GM21825 (cell line): Measurements from ENCODE around the gene PKHD1.

ENCODE experiments used
- ATAC-seq: cut with Tn5 transposase; IDR thresholded peaks from one replicate; pipeline ENCODE4 v1.9.1; 2021; ENCODE audit warnings: mild to moderate bottlenecking, moderate library complexity; ENCODE audit not compliant: unreplicated experiment

PKHD1 gene

DNA sequence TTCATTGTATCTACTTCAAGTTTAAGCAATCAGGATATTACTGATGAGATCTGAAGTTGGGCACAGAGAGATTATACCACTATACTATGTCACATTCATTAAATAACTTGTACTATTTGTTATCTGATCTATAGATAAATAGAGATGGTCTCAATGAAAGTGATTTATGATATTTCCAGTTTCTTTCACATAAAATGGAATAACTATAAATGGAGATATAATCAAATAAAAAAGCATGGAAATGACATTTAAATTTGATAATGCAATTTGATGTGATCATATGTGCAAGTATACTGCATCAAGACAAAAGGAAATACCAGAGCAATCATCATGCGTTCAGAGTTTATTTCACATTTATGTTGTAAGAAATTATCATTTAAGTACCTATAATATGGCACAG, 368.9 kb downstream of the PKHD1 start:
- ATAC-seq, result no peak

GRCh38 chr6:51717477-51717876, 369.9 kb downstream of the PKHD1 start:
- ATAC-seq, result no peak

DNA sequence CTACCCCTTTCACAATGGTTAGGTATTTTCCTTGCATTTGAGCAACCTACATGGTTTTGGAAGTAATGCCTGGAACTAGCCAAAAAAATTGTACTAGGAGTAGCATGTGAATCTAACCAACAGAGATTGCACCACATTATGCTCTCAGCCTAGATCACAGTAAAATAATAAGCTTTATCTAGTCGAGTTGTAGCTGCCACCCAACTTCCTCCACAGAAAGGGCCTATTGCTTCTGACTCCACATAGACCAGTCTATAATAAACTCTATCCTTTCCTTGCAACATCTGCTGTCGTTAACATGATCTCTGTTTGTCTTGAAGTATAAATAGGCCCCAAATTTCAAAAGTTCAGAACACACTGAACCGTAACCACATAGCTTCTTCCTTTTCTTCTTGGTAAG, 375.5 kb downstream of the PKHD1 start:
- ATAC-seq, result no peak

- no peak for ATAC-seq
These were observed 381.3 kb downstream of the PKHD1 start for GRCh38 chr6:51706086-51706485.

DNA sequence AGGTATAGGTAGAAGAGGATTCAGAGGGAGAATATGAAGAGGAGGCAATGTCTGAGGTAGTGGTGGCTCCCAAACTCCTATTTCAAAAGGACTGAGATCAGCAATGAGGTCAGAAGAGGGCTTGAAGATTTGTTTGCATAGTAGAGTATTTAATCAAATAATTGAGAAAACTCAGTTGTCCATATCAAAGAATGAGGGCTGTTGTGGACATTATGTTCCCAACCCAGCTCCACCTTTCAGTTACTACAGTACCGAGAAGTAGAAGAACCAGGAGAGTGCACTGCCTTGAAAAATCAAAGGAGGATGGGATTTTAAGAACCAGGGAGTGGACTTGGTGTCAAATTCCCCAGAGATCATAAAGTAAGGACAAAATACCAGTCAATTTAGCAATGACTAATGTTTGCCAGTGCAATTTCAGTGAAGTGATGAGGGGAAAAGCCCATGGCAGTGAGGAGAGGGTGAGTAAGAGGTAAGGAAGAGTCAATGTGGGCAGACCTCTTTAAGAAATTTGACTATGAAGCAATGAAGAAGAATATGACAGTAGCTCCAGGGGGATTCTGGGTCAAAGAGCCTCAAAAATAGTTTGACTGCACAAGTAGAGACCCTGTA, 382.4 kb downstream of the PKHD1 start:
- no peak for ATAC-seq

GRCh38 chr6:51702851-51703250, 384.6 kb downstream of the PKHD1 start:
- ATAC-seq, result no peak

DNA sequence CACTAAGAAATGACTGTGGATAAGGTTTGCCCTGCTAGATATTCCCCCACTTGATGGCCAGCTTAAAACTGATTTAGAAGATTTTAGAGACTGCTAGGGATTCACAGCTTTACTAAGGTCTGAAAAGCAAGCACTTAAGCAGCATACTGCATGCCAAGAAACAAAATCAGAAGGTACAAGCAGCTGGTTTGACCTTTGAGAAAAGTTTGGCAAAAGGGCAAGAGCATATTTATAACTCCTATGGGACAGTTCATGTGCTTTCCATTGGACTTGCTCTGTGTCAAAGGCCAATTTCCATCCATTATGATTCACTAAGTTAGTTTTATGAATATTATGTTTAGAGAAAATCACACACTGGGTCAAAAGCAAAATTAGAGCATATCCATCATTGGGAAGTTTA, 402.8 kb downstream of the PKHD1 start:
- ATAC-seq, result no peak

DNA sequence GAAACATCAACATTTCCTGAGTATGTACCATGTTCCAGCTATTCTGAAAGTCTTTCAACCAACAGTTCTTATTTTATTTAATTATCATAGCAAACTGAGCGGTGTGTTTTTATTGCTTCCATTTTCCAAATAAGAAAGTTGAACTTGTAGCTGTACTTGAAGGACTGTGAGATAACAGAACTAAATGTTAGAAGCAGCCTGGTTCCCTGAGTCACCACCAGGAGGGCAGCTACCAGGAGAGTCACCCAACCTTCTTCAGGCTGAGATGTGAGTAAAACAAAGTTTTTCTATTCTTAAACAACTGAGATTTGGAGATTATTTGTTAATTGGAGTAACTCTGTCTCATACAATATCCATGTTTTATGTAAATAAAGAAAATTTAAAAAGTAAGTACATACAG, 403.4 kb downstream of the PKHD1 start:
- no peak for ATAC-seq

DNA sequence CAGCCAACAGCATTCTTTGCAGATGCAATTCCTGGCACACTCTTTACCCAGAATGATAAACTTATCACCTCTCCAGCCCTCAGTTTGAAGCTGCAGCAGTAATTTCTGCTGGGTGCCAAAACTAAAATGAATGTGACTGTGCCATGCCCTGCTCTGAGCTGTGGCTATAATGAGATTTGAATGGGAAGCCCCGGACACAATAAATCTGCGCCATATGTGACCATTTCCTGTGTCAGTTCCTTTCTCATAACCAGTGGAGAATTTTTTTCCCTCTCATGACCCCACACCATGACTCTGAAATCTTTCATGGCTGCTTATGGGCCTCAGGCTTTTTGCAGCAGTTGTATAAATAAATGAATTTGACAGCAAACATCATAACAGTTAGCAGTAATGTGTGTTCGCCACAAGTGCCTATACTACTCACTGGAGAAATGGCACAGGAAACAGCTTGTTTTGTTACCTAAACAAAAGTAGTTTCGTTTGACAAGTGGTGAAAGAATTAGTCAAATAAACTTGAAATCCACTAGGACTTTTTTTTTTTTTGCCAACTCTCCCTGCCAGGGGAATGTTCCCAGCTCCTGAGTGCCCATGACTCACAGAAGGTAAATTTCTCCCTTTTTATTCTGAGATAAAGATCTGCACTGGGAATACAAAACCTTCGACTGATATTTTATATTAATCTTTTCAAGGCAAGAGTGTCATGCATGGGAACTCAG, 408.4 kb downstream of the PKHD1 start:
- peak; percentile 82 for ATAC-seq

GRCh38 chr6:51678274-51678673, 409.1 kb downstream of the PKHD1 start:
- ATAC-seq, result no peak

GRCh38 chr6:51675922-51676275, 411.5 kb downstream of the PKHD1 start:
- no peak for ATAC-seq

DNA sequence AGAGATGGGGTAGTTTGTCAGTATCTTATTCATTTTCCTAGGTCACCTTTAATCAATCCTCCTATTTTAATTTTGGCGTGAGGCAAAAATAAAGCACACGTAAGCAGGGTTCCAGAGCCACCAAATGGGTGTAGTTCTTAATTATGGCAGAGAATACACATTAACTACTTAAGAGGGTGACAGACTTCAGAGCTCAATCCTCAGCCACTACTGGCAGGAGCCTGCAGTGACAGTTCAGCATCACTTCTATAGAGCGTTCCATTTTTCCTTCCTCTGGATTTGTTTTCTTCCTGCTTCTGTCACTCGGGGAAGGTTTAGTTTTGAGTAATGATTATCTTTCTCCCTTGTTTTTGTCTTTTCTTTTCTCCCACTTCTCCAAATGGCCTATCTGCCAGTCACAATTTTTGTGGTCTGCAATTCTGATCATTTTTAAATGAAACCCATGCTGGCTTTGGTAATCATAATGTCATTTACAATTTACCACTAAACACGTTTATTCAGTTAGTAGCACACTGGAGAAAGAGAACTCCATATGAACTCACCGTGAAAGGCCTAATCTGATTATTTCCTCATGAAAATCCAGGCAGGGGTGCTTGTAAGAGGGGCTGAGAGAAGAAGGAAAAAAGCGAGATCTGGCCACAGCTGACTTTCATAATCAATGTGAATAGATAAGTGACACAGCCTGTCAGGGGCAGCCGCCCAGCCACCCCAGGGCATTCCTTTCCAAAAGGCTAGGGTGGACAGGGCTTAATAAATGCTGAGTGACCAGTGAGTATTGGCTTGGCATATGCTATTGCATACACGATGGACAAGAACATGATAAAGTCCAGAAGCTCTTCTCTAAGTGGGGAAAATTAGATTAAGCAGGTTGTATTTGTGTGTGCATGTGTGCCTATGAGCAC, 412.1 kb downstream of the PKHD1 start:
- no peak for ATAC-seq

DNA sequence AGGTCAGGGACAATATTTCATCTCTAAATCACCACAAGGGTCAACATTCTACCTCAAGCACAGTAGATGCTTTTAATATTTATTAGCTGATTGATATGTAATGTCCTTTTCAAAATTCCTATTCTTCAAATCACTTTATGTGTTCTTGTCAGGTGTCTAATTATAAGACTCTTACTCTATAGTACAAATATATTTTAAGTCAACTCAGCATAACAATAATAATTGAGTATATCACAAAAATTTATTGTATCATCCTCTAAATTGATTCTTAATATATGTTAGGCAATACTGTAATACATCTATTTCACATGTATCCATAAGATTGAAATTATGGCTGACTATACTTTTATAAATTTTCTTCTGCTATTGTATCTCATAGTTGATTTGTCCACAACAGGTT, 423.9 kb downstream of the PKHD1 start:
- ATAC-seq, result no peak

- no peak for ATAC-seq
These were observed 426.6 kb downstream of the PKHD1 start for GRCh38 chr6:51660767-51661166.

- ATAC-seq, result no peak
These were observed 429.9 kb downstream of the PKHD1 start for GRCh38 chr6:51657491-51657890.

- ATAC-seq, result no peak
These were observed 431.9 kb downstream of the PKHD1 start for GRCh38 chr6:51655517-51655916.

GRCh38 chr6:51654647-51655046, 432.8 kb downstream of the PKHD1 start:
- no peak for ATAC-seq

DNA sequence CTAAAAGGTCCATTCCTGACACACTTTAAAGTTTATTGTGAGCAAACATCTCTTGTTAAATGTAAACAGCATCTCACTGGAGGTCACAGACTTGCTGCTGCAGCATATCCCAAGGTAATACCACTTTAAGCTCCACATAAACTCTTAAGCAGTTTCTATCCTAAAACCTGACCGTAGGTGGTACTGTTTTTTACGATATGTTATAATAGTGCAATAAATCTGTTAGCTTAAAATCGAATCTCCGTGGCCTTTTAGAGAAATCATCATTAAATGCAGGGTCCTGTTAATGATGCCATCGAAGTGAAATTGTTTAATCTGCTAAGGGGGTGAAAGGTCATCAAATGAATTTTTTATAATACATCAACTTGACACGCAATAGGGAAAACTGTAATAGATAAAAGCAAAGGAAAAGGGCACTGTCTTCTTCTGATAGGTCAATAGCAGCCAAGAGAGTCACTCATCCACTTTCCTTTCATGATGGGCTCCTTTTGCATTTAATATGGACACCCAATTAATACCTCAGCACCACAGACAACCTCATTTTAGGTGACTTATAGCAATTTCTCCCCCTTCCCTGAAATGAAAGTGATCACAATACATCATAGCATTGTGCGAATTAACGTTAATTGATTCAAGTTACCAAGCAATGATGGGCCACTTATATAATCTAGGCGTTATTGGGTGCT, 436.1 kb downstream of the PKHD1 start:
- no peak for ATAC-seq

GRCh38 chr6:51648774-51649173, 438.6 kb downstream of the PKHD1 start:
- no peak for ATAC-seq

- ATAC-seq, result no peak
These were observed 439.2 kb downstream of the PKHD1 start for GRCh38 chr6:51648236-51648635.

DNA sequence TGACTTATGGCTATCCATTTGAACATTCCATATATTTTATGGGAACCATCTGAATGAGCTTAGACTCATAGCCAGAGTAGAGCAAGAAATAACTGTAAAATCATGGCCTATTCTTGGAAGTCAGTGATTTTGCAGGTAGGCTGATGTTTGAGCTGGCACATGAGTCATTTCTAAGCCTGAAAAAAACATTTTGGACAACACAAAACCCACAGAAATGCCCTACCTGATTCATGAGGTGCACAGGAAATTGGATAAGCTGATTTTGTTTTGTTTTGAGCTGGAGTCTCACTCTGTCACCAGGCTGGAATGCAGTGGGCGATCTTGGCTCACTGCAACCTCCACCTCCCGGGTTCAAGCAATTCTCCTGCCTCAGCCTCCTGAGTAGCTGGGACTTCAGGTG, 443.0 kb downstream of the PKHD1 start:
- no peak for ATAC-seq
